NCI-H82 treated with DMSO at 0.1 percent for 48 hours (cell line): Measurements from ENCODE around the gene FST.
A peak's percentile ranks its signal among the peaks of the same experiment; 100 is the strongest.

ENCODE experiments used
- DNase-seq: peaks from one replicate; lab custom pipeline; 2025; ENCODE audit not compliant: unreplicated experiment; lab: John Stamatoyannopoulos, UW

Gene FST

DNA sequence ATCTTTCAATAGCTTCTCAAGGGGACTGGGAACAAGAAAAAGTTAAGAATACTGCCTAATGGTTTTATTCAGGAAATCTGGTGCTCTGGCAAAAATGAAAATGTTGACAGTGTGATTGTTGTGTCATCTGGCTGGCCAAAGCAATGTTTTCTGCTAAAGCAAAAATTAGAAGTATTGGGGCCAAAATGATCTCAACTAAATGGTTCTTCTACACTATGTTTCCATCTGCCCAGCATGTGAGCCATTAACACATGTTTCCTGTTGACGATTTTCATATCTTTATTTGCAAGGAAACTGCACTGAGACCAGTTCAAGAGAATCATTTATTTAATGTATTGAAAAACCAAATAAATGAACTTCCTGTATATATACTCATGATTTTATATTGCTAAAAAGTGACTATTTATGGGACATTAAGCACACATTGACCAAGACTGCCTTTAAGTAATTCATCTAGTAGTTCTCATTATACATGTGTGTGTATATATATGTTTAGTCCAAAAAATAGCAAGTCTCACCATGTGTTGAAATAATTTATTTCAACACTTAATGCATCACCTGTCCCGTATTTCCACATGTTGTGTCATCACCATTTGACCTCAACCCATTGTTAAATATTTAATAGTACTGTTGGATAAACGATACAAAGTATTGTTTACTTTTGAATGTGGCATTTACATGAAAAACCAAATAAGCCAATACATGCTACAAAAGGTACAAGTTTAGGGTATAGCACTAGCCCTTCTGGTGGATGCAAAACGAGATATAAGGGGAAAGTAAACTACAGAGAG, 7.5 kb upstream of the FST start:
- no peak for DNase-seq

DNA sequence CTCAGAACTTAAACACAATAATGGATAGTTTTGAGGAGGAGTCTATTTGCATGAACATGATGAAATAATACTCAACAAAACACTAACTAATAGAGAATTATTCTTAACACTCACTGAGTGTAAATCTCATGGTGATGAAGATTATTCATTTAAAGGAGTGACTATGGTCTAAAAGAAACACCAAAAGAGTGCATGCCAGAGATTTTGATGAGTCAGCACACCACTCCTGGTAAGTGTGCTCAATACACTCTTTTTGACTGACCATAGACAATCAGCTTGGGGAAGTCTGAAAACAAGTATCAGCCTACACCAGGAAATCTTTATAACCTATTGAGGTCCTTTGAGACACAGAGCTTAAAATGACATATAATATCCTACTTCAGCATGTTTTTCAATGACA, 6.8 kb upstream of the FST start:
- no peak for DNase-seq

DNA sequence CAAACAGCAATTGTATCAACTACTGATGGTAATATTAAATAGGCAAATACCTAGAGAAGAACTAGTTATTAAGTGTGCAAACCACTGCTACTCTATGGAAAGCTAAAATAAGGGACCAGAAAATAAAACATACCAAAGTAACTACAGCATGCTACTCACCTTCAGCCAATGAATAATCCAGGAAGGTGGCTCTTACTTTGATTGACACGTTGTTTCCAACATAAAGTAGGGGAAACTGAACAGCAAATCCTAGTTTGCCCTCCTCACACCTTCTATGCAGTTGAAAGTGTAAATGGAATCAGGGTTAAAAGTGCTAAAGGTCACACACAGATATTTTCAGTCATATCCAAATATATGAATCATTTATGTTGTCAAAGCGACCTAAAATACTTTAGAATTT, 5.1 kb upstream of the FST start:
- no peak for DNase-seq

DNA sequence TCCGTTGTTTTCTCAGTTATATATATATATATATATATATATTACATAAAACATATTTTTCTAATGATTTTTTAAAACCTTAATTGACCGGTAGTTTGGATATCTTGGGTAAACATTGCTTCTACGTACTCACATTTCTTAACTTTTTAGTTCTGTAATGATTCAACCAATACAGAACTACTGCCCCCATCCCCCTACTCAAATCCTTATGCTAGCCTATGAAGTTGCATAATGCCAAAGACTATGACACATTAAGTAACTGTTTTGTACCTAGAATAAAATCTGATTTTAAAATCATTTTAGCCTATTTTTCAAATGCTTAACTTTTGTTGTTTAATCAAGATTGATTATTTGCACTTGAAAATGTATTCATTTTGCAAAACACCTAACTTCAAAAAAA, 4.4 kb upstream of the FST start:
- DNase-seq: no peak

DNA sequence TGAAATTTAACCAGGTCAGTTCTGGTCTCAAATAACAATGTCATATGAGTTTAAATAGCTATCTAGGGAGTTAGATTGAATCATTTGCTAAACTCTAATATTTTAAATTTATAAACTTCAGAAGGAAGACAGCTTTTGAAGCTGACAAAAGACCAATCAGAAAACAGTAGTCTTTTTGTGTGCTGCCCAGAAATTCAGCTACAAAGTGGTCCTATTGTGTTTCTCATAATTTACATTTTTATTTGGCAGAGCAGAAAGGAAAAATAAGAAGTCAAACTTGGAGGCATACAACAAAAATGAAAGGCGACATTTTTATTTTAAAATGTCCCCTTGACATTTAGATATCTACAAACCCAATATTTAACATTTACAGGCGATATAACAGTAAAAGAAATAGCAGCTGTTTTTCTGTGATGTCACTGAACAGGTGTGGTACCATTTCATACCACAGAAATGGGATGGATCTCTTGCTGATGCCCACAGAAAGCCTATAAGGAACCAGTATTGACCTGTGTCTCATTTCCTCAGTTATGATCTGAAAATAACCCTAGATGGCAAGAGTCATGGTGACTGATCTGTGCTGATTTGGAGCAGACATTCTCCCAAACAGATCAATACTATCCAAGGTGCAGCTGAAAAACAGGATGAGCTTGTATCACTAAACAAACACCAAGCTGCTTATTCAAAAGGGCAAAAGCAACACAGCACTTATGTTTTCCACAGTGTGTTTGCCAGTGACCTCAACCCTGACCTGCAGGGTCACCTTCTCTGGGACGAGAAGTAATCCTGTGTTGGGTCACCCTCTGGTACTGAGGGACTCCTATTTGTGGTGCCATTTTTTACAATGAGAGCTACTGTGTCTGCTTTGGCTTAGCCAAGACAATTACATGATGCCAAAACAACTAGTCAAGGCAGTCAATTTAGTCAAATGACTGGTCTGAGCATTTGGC, 3.6 kb upstream of the FST start:
- DNase-seq: no peak

DNA sequence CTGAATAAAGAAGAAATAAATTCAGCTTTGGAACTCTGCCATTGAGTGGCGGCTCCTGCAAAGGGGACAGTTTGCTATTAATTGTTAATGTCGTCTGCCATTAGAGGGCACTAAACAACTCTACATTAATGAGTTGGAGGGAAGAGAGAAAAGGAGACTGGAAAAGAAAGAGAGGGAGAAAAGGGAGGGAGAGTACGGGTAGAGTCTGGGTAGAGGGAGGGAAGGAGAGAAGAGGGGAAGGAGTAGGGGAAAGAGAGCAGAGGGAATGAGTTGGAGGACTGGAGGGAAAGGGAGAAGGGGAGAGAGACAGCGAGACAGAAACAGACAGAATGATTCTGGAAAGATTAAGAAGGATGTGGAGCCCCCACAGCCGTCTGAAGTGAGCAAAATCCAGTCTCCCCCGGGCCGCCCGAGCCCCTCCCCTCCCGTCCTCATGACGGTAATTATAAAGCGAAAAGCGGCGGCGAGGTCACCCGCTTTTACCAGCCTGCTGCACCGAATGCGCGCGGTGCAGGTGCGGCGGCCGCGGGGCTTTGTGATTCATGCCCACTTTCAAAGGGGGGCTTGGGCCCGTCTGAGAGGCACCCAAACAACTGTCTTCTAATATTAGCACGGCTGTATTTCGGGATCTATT, 1.9 kb upstream of the FST start:
- DNase-seq: peak; percentile 80

DNA sequence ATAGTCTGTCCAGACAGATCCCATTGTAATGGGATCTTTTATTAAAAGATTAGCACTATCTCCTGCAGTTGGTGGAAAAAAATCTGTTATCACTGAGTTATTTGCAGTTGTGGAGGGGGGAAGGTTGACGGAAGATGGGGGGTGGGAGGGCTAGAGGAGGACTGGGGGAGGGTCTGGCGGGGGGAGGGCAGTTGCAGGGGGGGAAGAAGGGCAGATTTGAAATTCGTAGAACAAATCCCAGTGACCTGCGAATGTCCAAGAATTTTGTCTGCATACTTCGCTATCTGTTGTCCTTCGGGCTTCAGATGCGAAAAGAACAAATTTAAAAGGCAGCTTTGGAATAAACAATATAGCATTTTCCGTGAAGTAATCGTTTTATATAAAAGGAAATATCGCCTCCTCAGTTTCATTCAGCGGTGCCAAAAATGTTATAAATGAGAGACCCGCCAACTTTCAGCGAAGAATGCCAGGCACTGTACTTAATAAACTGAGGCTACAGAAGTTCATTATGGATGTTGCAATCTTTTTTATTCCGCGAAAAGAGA, 1.3 kb upstream of the FST start:
- no peak for DNase-seq

DNA sequence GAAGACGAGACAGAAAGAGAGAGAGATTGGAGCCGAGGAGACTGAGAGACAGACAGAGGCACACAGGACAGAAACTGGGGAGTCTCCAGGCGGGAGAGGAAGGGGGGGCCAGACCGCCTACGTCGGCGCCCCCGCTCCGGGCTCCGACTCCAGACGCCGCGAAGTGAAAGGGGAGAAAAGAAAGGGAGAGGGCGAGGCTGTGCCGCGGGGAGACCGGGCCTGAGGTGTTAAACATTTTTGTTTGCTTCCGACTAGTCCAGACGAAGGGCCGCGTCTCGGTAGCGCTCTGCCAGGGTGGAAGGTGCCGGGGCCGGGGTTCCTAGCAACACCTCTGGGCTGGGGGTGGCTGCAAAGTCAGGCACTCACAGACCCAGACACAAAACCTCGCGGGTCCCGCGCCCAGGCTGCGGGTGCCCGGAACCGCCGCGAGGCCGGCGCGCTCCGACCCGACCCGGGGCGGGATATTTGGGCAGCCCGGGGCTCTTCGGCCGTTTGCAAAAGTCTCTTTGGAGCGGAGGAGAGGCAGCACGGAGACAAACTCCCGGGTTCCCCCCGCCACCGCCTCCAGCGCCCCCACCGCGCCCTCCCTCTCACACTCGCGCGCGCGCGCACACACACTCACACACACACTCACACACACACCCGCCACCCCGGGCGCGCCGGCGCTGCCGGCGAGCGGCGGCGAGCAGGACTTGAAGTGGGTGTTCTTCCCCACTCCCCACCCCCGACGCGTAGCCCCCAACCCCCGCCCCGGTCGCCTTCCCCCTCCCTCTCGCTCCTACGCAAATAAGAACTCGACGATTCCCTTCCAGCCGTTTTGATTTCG, 626 bp upstream of the FST start:
- DNase-seq: no peak

DNA sequence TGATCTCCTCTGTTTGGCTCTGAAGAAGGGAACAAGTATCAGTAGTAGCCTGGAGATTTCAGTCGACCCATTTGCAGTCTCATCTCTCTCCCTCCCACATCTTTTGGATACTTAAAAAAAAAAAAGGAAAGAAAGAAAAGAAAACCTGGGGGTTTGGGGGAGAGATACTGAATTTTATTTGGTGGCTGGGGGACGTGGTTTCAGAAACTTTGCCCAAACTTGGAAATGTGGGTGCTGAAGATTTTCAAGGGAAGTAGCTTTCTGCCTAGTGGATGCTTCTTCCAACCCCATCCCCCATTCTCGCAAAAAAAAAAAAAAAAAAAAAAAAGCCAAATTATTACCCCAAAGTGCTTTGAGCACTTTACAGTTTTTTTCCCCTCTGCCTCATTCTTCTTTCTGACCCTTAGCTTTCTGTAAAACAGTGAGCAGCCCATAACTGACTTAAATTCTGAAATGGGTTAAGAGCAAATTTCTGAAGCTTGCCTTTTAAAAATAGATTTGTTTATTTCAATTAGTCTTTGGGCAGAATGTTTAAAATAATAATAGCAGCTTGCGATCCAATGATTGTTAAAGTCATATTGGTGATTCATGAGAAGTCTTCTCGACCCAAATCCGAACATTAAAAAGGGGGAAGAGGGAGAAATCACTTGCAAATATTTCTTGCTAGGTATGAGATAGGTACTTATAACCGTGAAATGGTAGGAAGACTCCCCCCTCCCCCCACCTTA, 894 bp downstream of the FST start:
- no peak for DNase-seq

DNA sequence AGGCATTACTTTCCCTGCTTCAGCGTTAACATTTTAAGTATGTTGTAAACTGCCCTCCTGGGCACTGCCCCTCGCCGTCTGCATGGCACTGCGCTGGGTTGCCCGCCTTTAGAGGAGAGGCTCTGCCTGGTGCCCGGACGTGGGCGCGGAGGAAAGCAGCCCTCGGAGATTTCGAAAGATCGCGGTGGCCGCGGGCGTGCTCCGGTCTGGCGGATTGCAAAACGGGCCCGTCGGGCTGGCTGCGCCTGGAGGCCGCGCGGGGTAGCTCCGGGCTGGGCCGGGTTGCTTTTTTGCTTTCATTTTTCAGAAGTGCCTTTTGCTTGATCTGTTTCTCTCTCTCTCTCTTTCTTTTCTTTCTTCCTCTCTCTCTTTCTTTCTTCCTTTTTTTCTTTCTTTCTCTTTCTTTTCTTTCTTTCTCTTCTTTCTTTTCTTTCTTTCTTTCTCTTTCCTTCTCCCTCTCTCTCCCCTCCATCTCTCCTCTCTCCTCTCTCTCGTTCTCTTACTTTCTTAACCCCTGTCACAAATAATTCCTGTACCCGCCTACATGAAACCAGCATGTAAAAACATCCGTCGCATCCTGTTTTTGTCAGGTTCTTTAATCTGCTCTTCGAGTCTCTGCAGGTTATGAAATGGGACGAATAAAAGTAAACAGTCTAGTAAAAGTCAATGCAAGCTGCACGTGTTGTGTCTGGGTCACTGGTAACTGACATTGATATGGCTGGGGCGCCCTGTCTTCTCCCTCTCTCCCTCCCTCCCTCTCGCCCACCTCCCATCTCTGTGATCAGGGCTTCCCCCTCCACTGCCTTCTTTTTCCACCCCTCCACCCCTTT, 1.7 kb downstream of the FST start:
- no peak for DNase-seq

DNA sequence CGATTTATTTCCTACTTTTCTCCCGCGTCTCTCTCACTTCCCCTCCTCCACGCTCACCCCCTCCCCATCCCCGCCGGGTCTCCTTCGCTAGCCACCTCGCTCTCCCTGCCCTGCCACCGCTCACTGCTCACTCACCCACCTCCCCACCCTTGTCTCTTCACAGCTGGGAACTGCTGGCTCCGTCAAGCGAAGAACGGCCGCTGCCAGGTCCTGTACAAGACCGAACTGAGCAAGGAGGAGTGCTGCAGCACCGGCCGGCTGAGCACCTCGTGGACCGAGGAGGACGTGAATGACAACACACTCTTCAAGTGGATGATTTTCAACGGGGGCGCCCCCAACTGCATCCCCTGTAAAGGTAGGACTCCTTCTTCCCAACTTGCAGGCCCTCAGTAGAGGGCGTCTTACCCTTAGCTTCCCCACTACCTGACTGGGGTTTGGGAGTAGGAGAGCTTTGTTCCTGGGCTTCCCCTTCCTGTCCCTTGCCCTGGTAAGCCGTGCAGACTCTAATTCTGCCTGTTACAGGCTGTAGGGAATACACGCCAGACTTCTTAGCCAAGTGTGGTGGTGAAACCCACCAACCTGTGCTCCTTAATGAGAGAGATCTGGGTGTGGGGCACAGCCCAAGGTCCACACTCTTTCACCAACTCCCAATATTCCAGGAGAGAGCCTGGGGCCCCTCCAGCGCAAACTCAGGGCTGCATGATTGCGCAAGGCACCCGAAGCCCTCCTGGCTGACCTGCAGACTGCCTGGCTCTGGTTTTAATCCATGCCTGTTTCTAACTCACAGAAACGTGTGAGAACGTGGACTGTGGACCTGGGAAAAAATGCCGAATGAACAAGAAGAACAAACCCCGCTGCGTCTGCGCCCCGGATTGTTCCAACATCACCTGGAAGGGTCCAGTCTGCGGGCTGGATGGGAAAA, 2.5 kb downstream of the FST start:
- DNase-seq: no peak

DNA sequence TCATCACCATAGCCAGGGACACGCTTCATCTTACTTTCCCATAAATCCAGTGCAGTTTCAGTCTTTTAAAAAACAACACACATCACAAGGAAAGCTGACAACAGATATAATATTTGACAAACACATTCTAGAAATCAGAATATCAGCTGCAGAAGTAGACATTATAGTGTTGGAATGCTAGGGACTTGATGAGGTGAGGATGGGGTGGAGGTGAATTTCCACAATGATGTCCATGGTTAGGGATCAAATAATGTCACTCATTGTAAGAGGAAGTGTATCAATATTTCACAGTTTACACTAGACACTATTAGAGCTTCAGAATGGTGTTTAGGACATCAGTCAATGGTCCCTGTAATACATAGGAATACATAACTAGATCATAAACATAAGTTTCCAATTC, 7.0 kb downstream of the FST start:
- no peak for DNase-seq

DNA sequence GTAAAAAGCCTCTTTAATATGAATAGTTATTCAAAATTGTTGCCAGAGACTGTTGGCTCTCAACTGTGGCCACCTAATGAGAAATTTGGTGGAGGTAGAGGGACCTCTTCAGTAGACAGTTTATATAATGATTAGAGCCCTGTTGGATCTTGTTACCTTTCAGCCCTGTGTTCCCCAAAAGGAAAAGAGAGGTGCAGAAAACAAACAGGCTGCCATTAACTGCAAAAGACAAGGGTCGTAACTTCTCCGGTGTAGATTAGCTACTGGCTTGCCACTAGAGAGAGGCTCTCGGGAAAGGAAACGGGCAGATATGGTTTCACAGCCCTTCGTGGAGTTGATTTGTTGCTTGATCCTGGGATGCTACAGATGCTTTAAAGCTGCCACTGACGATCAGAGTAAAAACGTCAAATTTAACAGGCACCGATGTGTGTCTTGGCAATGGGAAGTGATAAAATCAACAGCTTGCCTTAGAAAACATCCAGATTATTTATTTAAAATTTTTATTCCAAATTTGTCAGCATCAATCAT, 7.8 kb downstream of the FST start:
- no peak for DNase-seq

DNA sequence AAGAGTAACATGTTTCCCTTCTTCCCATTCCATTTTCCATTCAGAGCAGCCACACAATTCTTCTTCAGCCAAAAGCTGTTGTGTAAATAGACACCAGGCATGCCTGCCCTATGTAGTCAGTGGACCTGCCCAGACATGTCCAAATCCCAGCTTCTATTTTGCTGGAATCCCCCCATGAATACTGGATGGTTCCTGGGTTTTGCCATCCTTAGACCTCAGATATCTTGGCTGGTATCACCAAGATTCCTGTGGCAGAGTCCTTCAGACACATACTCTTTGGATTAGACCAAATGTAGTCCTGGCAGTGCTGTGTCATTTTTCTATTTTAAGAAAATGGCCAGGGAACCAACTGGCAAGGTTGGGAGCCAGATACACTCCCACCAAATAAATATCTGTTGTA, 10.3 kb downstream of the FST start:
- no peak for DNase-seq

DNA sequence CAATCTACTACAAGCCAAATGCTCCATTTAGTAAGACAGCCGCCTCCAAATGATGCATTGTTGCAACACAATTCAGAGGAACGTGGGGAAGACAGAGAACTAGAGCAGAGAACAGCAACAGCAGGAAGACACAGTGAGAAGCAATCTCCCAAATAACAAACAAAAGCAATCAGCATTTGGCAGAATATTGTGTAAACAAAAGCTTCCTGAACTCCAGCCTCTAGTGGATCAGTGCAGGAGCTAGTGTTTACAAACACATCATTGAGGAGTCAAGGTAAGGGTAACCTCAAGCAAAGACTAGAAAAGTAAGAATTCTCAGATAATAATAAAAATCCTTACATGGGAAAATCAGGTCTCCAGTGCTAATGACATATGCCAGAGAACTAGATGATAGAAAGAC, 20.6 kb downstream of the FST start:
- no peak for DNase-seq

DNA sequence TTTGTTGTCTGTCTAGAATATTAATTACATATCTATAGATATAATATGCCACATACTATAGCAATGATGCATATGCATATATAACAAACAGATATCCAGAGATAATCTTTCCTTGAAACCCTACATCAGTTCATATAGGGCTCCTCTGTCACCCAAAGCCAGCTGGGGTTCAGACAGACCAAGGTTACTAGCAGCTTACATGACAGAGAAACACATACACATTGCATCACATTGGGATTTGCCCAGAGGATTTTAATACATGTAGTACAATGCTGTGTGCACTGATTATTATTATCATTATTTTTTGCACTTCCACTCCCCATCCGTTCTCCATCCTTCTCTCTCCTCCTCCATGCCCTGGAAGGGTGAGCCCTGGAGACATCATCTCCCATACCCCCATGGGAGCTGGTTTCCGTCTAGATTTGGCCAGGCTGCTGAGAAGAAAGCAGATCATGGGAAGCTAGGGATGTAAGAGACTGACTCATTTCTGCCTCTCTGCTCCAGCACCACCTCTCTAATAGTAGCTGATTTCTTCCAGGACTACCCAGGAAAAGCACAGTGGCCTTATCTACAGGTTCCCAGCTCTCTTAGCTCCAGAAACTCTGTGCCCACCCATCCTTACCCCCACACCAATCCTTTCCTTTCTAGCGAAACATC, 23.3 kb downstream of the FST start:
- no peak for DNase-seq

DNA sequence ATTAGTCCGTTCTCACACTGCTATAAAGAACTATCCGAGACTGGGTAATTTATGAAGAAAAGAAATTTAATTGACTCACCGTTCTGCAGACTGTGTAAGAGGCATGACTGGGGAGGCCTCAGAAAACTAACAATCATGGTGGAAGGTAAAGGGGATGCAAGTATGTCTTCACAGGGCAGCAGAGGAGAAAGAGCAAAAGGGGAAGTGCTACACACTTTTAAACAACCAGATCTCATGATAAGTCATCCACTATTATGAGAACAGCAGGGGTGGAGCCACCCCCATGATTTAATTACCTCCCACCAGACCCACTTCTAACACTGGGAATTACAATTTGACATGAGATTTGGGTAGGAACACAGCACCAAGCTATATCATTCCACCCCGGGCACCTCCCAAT, 26.6 kb downstream of the FST start:
- DNase-seq: no peak
